Neural crest cell (in vitro differentiated cells): ENCODE data around the gene SLC4A1. TPM values are rescaled to one million over a fixed set of nuclear protein-coding genes. Genes with fewer than 3 reads are reported as not detected.

ENCODE experiments used
- DNase-seq: peaks from one replicate; pipeline ENCODE4 v3.0.0; 2021; ENCODE audit warnings: low read depth, mixed read lengths, low spot score
- H3K27ac Mint-ChIP-seq: one replicate; pipeline ENCODE4 v1.8.0; 2021; ENCODE audit warnings: mild to moderate bottlenecking, mixed read lengths; ENCODE audit not compliant: unreplicated experiment
- H3K27me3 Mint-ChIP-seq: 2 replicates; pipeline ENCODE4 v1.8.0; 2021; ENCODE audit warnings: low read depth, mild to moderate bottlenecking, mixed read lengths
- H3K36me3 Mint-ChIP-seq: 2 replicates; pipeline ENCODE4 v1.8.0; 2021; ENCODE audit warnings: low read depth, mild to moderate bottlenecking, mixed read lengths
- H3K4me1 Mint-ChIP-seq: 2 replicates; pipeline ENCODE4 v1.8.0; 2021; ENCODE audit warnings: mixed read lengths
- H3K4me3 Mint-ChIP-seq: one replicate; pipeline ENCODE4 v1.8.0; 2021; ENCODE audit warnings: mild to moderate bottlenecking, mixed read lengths
- H3K9me3 Mint-ChIP-seq: 2 replicates; pipeline ENCODE4 v1.8.0; 2021; ENCODE audit warnings: mixed read lengths
- CTCF ChIP-seq: fragments of 200-600 bp; sonication (generic); conservative IDR thresholded peaks from 2 replicates; pipeline ENCODE4 v1.5.0; 2021; ENCODE audit warnings: antibody characterized with exemption, mild to moderate bottlenecking
- total RNA-seq: library from RNA; stranded (reverse); gene quantifications from 2 replicates; pipeline ENCODE4 v1.2.1, GENCODE V29; 2021

SLC4A1 gene
- total RNA-seq, 1 donor from 2014 or later: not detected

- no peak for DNase-seq
These were observed 46.1 kb downstream of the SLC4A1 start for GRCh38 chr17:44221862-44222111.

GRCh38 chr17:44221084-44221861 lies 46.7 kb downstream of the SLC4A1 start:
- H3K9me3 Mint-ChIP-seq: no peaks in the 10 kb centered on the region
- TF ChIP-seq CTCF: no peak
- peak overlapping the region; percentile 16 for H3K27ac Mint-ChIP-seq
- peaks cover 2% of the 10 kb centered on the region for H3K27me3 Mint-ChIP-seq
- H3K36me3 Mint-ChIP-seq: no peaks in the 10 kb centered on the region
- DNase-seq: peak; percentile 63
- H3K4me3 Mint-ChIP-seq: peak overlapping the region; percentile 95
- H3K4me1 Mint-ChIP-seq: peaks cover 32% of the 10 kb centered on the region

More at GRCh38 chr17:44221862-44222111, 46.1 kb downstream of the SLC4A1 start:
- Mint-ChIP-seq H3K4me3 (peak overlapping the region; percentile 95), H3K9me3 (no peaks in the 10 kb centered on the region), H3K27ac (peak overlapping the region; percentile 16), H3K27me3 (peaks cover 2% of the 10 kb centered on the region), H3K4me1 (peaks cover 29% of the 10 kb centered on the region), H3K36me3 (no peaks in the 10 kb centered on the region)
- TF ChIP-seq CTCF: no peak

GRCh38 chr17:44220213-44221083 lies 47.5 kb downstream of the SLC4A1 start:
- Mint-ChIP-seq H3K36me3 (no peaks in the 10 kb centered on the region), H3K27ac (peak overlapping the region; percentile 96), H3K27me3 (peaks cover 2% of the 10 kb centered on the region), H3K4me1 (peaks cover 32% of the 10 kb centered on the region), H3K9me3 (no peaks in the 10 kb centered on the region), H3K4me3 (peak overlapping the region; percentile 95)
- DNase-seq: peak; percentile 29
- no peak for TF ChIP-seq CTCF

GRCh38 chr17:44219616-44220212 lies 48.2 kb downstream of the SLC4A1 start, which contains the start of gene UBTF:
Gene UBTF, minus strand, starts transcription at chr17:44219675. Its CDS starts 1,446 bp downstream, at chr17:44218229.
- H3K4me1 Mint-ChIP-seq: peaks cover 32% of the 10 kb centered on the region
- peaks cover 2% of the 10 kb centered on the region for H3K27me3 Mint-ChIP-seq
- TF ChIP-seq CTCF: no peak
- DNase-seq: peak; percentile 55
- H3K36me3 Mint-ChIP-seq: peaks cover 5% of the 10 kb centered on the region
- H3K9me3 Mint-ChIP-seq: no peaks in the 10 kb centered on the region
- H3K27ac Mint-ChIP-seq: peak within 1 kb of the TSS; percentile 96
- peak within 1 kb of the TSS; percentile 93 for H3K4me3 Mint-ChIP-seq

GRCh38 chr17:44219108-44219615 lies 48.8 kb downstream of the SLC4A1 start:
- peaks cover 6% of the 10 kb centered on the region for H3K36me3 Mint-ChIP-seq
- peaks cover 2% of the 10 kb centered on the region for H3K27me3 Mint-ChIP-seq
- DNase-seq: no peak
- peak; percentile 53 for TF ChIP-seq CTCF
- H3K9me3 Mint-ChIP-seq: no peaks in the 10 kb centered on the region
- H3K4me1 Mint-ChIP-seq: peaks cover 32% of the 10 kb centered on the region
- no peak overlapping the region for H3K4me3 Mint-ChIP-seq
- no peak overlapping the region for H3K27ac Mint-ChIP-seq
